Measurements from ENCODE around the gene ZNF747. TPM values are rescaled to one million over a fixed set of nuclear protein-coding genes. Genes with fewer than 3 reads are reported as not detected.

The ZNF747 gene
- total and polyA plus RNA-seq, 2 donors (not counting 3 experiments of a cell fraction or from before 2014, with no cell fraction given), result 6.4 to 7.2 TPM

GRCh38 chr16:30574678-30575077 is 40.0 kb upstream of the ZNF747 start:
- intact Hi-C loops (cut with micrococcal nuclease) (no loop called here), dilution Hi-C loops (cut with MboI; ENCODE audit: extremely low pct_ligation_motif_present, low sequenced_read_pairs) (no loop called here)
- DNase-seq (ENCODE audit: low read depth, low spot score) (no peak), FAIRE-seq (no peak)
- Histone ChIP-seq H3K4me3 (replicated peaks in 1 of 3; ENCODE audit: insufficient read depth in 1 of 3, low read depth in 1 of 3, low read length in 3 of 3) (no peak overlapping the region), H3K4me1 (ENCODE audit: control insufficient read depth, extremely low read depth, insufficient read depth, low read length) (peaks cover 16% of the 10 kb centered on the region), H4K20me1 (replicated peaks; ENCODE audit: control insufficient read depth, extremely low read depth, insufficient read depth, low read length) (no peaks in the 10 kb centered on the region), H3K9ac (replicated peaks; ENCODE audit: extremely low read depth, insufficient read depth, low read length) (no peak overlapping the region), H3K9me3 (replicated peaks; ENCODE audit: control insufficient read depth, insufficient read depth, low read length) (no peaks in the 10 kb centered on the region), H3K4me2 (ENCODE audit: insufficient read depth, low read length) (no peak overlapping the region), H3K79me2 (ENCODE audit: control insufficient read depth, insufficient read depth, low read length) (no peaks in the 10 kb centered on the region), H3K9me1 (replicated peaks; ENCODE audit: control insufficient read depth, extremely low read depth, insufficient read depth, low read length) (no peaks in the 10 kb centered on the region), H3K36me3 (ENCODE audit: control insufficient read depth in 2 of 2, extremely low read depth in 1 of 2, insufficient read depth in 2 of 2, low read length in 2 of 2) (peaks cover 0 to 2% of the 10 kb centered on the region in 2 experiments), H3K27ac (ENCODE audit: insufficient read depth, low read depth, low read length) (no peak overlapping the region), H3K27me3 (ENCODE audit: control insufficient read depth in 2 of 2, insufficient read depth in 2 of 2, low read length in 2 of 2) (no peaks in the 10 kb centered on the region), H2AFZ (ENCODE audit: low read depth, low read length) (no peak overlapping the region)
- POLR2A ChIA-PET, result interaction anchor here (0.7 kb wide), 1 partner anchor 16 kb away, joined by 6 read pairs; no protein-coding TSS in a partner anchor
- BruUV-seq (replicated peaks), result no TSS peak
- TF ChIP-seq POLR2AphosphoS5 (IDR thresholded peaks at IDR 0.05; ENCODE audit: insufficient read depth, low read depth, low read length) (no peak), MYC (IDR thresholded peaks at IDR 0.05; ENCODE audit: low read depth, low read length) (no peak)
- CTCF ChIA-PET, result no interaction called here

- no peaks in the 10 kb centered on the region for H4K20me1 ChIP-seq (replicated peaks; ENCODE audit: control insufficient read depth, extremely low read depth, insufficient read depth, low read length)
- BruUV-seq (replicated peaks), result TSS peak; percentile 22
- DNase-seq (ENCODE audit: low read depth, low spot score) (peak; percentile 97), FAIRE-seq (peak; percentile 99)
- H3K4me3 ChIP-seq (replicated peaks in 1 of 3; ENCODE audit: insufficient read depth in 1 of 3, low read depth in 1 of 3, low read length in 3 of 3), result peak within 1 kb of the TSS; percentile 31 to 77 (median 76)
- H2AFZ ChIP-seq (ENCODE audit: low read depth, low read length), result peak within 1 kb of the TSS; percentile 24
- peak within 1 kb of the TSS; percentile 83 for H3K9ac ChIP-seq (replicated peaks; ENCODE audit: extremely low read depth, insufficient read depth, low read length)
- peak; percentile 86 for TF ChIP-seq POLR2A (IDR thresholded peaks at IDR 0.05; ENCODE audit: low read depth, low read length)
- TF ChIP-seq MYC (IDR thresholded peaks at IDR 0.05; ENCODE audit: low read depth, low read length), result no peak
- TF ChIP-seq MAX (IDR thresholded peaks at IDR 0.05; ENCODE audit: insufficient read depth, insufficient read length), result peak; percentile 51
- peak; percentile 48 for TF ChIP-seq POLR2AphosphoS5 (IDR thresholded peaks at IDR 0.05; ENCODE audit: insufficient read depth, low read depth, low read length)
- TF ChIP-seq GATA2 (IDR thresholded peaks at IDR 0.05; ENCODE audit: insufficient read depth, insufficient read length, low read depth, low read length), result no peak
- TF ChIP-seq JUN (IDR thresholded peaks at IDR 0.05; ENCODE audit: borderline replicate concordance, insufficient read depth, insufficient read length, low read depth), result no peak
- TF ChIP-seq CTCF (IDR thresholded peaks at IDR 0.05; ENCODE audit: extremely low read depth in 1 of 2, insufficient read depth in 1 of 2, low read depth in 1 of 2, low read length in 2 of 2), result no peak
- no peak for TF ChIP-seq EZH2 (IDR thresholded peaks at IDR 0.05; ENCODE audit: borderline replicate concordance, low read depth, low read length, severe bottlenecking)
- no peak for TF ChIP-seq FOS (IDR thresholded peaks at IDR 0.05; ENCODE audit: borderline replicate concordance, insufficient read depth, low read length)
- H3K4me1 ChIP-seq (ENCODE audit: control insufficient read depth, extremely low read depth, insufficient read depth, low read length), result peaks cover 16% of the 10 kb centered on the region
- H3K9me3 ChIP-seq (replicated peaks; ENCODE audit: control insufficient read depth, insufficient read depth, low read length), result no peaks in the 10 kb centered on the region
- CTCF ChIA-PET, result interaction anchor here (1.0 to 2.4 kb wide), 7 partner anchors 14 to 201 kb away, joined by 3 to 11 read pairs (median 4); partner anchors contain the start of genes DCTPP1, TBC1D10B and ZNF764
- intact Hi-C loops (cut with micrococcal nuclease), result loop anchor here (1.0 kb wide), 4 partner anchors 13 to 44 kb away; partner anchors contain the start of genes ZNF689, ZNF764 and ZNF785
- no peaks in the 10 kb centered on the region for H3K79me2 ChIP-seq (ENCODE audit: control insufficient read depth, insufficient read depth, low read length)
- dilution Hi-C loops (cut with MboI; ENCODE audit: extremely low pct_ligation_motif_present, low sequenced_read_pairs), result no loop called here
- no peaks in the 10 kb centered on the region for H3K36me3 ChIP-seq (ENCODE audit: control insufficient read depth in 2 of 2, extremely low read depth in 1 of 2, insufficient read depth in 2 of 2, low read length in 2 of 2)
- POLR2A ChIA-PET, result interaction anchor here (0.6 to 1.3 kb wide), 3 partner anchors 13 to 445 kb away, joined by 3 read pairs; no protein-coding TSS in a partner anchor
- peak within 1 kb of the TSS; percentile 75 for H3K4me2 ChIP-seq (ENCODE audit: insufficient read depth, low read length)
- no peaks in the 10 kb centered on the region for H3K9me1 ChIP-seq (replicated peaks; ENCODE audit: control insufficient read depth, extremely low read depth, insufficient read depth, low read length)
- no peaks in the 10 kb centered on the region for H3K27me3 ChIP-seq (ENCODE audit: control insufficient read depth in 2 of 2, insufficient read depth in 2 of 2, low read length in 2 of 2)
- H3K27ac ChIP-seq (ENCODE audit: insufficient read depth, low read depth, low read length), result peak within 1 kb of the TSS; percentile 78
Measured at GRCh38 chr16:30571445-30572322, 37.0 kb upstream of the ZNF747 start, which contains the start of gene ZNF688. Gene ZNF688 (minus strand): TSS chr16:30571714. CDS start chr16:30571629, 85 bp downstream.
